RWPE2 (cell line): ENCODE measurements around the gene RBM6.
"Not testable (repeated sequence)": the region's sequence is repeated elsewhere in the genome, so short reads cannot be mapped to it uniquely, and the experiment has no call there.

Experiments used
- ATAC-seq: fragments of 200-7000 bp; cut with Tn5 transposase; 3 replicates; pipeline ENCODE4 v1.9.1; 2021; ENCODE audit warnings: low read depth
- DNase-seq: peaks from one replicate; pipeline ENCODE4 v3.0.0-alpha.2; 2020; ENCODE audit warnings: low spot score
- H3K27ac ChIP-seq: fragments of 450-650 bp; 2 replicates; pipeline ENCODE4 v1.5.1; 2017; ENCODE audit warnings: mild to moderate bottlenecking; ENCODE audit not compliant: poor library complexity, severe bottlenecking
- H3K27me3 ChIP-seq: fragments of 250-450 bp; sonication (Bioruptor Pico); 2 replicates; pipeline ENCODE4 v1.5.1; 2021; ENCODE audit warnings: mild to moderate bottlenecking, moderate library complexity; ENCODE audit not compliant: insufficient read depth, poor library complexity, severe bottlenecking
- H3K36me3 ChIP-seq: fragments of 250-450 bp; sonication (Bioruptor Pico); 2 replicates; pipeline ENCODE4 v1.5.1; 2020; ENCODE audit warnings: low read depth, mild to moderate bottlenecking, moderate library complexity
- H3K4me1 ChIP-seq: fragments of 250-450 bp; sonication (Bioruptor Pico); 2 replicates; pipeline ENCODE4 v1.5.1; 2021; ENCODE audit warnings: mild to moderate bottlenecking, moderate library complexity; ENCODE audit not compliant: insufficient read depth, poor library complexity, severe bottlenecking
- H3K4me3 ChIP-seq: fragments of 250-450 bp; sonication (Bioruptor Pico); 2 replicates; pipeline ENCODE4 v1.5.1; 2021; ENCODE audit warnings: mild to moderate bottlenecking, moderate library complexity; ENCODE audit not compliant: severe bottlenecking
- H3K9me3 ChIP-seq: fragments of 250-450 bp; sonication (Bioruptor Pico); 2 replicates; pipeline ENCODE4 v1.5.1; 2021; ENCODE audit warnings: mild to moderate bottlenecking, moderate library complexity; ENCODE audit not compliant: severe bottlenecking
- CTCF ChIP-seq: fragments of 450-650 bp; IDR thresholded peaks from one replicate; pipeline ENCODE4 v1.5.1; 2017; ENCODE audit warnings: mild to moderate bottlenecking, moderate library complexity; ENCODE audit not compliant: poor library complexity, severe bottlenecking

The RBM6 gene

GRCh38 chr3:50050361-50050760 is 110.4 kb downstream of the RBM6 start:
- no peaks in the 10 kb centered on the region for H3K27me3 ChIP-seq
- no peaks in the 10 kb centered on the region for H3K4me1 ChIP-seq
- peaks cover 44% of the 10 kb centered on the region for H3K36me3 ChIP-seq
- no peak for TF ChIP-seq CTCF
- H3K9me3 ChIP-seq: no peaks in the 10 kb centered on the region
- no peak for DNase-seq
- H3K4me3 ChIP-seq: no peak overlapping the region
- no peak for ATAC-seq
- no peak overlapping the region for H3K27ac ChIP-seq

DNA sequence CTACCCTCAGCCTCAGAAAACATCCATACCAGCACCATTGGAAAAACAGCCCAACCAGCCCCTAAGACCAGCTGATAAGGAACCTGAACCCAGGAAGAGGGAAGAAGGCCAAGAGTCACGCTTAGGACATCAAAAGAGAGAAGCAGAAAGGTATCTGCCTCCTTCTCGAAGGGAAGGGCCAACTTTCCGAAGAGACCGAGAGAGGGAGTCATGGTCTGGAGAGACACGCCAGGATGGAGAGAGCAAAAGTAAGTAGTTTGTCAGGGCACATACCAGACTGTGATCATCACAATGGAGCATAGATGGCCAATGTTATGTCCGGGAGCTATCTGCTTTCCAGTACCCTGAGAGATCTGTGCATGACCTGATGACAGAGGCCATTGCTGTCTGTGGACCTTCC is 117.8 kb downstream of the RBM6 start:
- no peaks in the 10 kb centered on the region for H3K27me3 ChIP-seq
- no peak overlapping the region for H3K4me3 ChIP-seq
- H3K36me3 ChIP-seq: peaks cover 61% of the 10 kb centered on the region
- ATAC-seq (no peak), DNase-seq (no peak)
- H3K9me3 ChIP-seq: no peaks in the 10 kb centered on the region
- H3K27ac ChIP-seq: no peak overlapping the region
- TF ChIP-seq CTCF: no peak
- no peaks in the 10 kb centered on the region for H3K4me1 ChIP-seq

DNA sequence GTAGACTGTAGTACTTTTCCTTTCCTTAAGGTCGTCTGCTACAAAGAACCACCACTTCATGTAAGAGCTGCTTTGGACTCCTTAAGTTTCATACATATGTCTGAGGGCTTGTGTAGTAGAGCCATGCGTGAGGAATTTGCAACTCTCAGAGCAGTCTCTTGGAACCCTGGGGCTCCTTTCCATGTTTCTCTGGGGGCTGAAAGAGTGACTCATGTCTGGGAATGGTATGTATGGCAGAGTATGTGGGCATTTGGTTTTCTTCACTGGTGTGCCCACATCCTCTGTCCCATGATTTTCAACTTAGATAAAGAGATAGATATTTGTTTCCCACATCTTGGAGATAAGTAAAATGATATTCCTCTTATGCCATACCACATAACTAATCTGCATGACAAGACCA is 128.2 kb downstream of the RBM6 start:
- H3K36me3 ChIP-seq: peaks cover 88% of the 10 kb centered on the region
- no peak overlapping the region for H3K4me3 ChIP-seq
- no peaks in the 10 kb centered on the region for H3K4me1 ChIP-seq
- H3K27ac ChIP-seq: no peak overlapping the region
- no peaks in the 10 kb centered on the region for H3K27me3 ChIP-seq
- no peaks in the 10 kb centered on the region for H3K9me3 ChIP-seq
- DNase-seq (no peak), ATAC-seq (peak; percentile 12; the same call in 1 of the 3 replicates)
- TF ChIP-seq CTCF: no peak

DNA sequence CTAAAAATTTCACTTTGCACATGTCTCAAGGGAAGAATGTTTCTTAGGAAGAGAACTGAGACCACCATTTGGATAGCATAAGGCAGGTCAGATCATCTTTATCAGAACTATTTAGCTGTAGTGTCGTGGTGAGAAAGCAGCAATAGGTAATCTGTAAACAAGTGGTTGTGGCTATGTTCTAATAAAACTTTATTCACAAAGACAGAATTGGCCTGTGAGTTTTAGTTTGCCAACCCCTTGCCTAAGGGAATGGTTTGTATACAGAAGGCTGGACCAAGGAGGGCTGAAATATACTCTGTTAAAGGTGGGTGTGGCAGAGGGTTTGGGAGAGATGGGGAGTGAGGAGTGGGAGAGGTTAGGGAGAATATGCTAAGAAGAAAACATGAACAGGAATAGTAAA is 138.1 kb downstream of the RBM6 start:
- H3K27ac ChIP-seq: no peak overlapping the region
- H3K9me3 ChIP-seq: no peaks in the 10 kb centered on the region
- H3K4me1 ChIP-seq: no peaks in the 10 kb centered on the region
- peaks cover 26% of the 10 kb centered on the region for H3K36me3 ChIP-seq
- no peaks in the 10 kb centered on the region for H3K27me3 ChIP-seq
- ATAC-seq (no peak), DNase-seq (no peak)
- H3K4me3 ChIP-seq: no peak overlapping the region
- TF ChIP-seq CTCF: no peak

GRCh38 chr3:50078622-50079021 is 138.7 kb downstream of the RBM6 start:
- no peak for TF ChIP-seq CTCF
- Histone ChIP-seq H3K4me1 (no peaks in the 10 kb centered on the region), H3K27me3 (no peaks in the 10 kb centered on the region), H3K36me3 (peaks cover 22% of the 10 kb centered on the region), H3K9me3 (no peaks in the 10 kb centered on the region), H3K4me3 (no peak overlapping the region), H3K27ac (no peak overlapping the region)
- DNase-seq (no peak), ATAC-seq (0 out of 3 replicates have a peak, but pooled peaks have one; percentile 23)

GRCh38 chr3:50084951-50085350 is 145.0 kb downstream of the RBM6 start:
- not testable (repeated sequence) for H3K4me1 ChIP-seq, H3K4me3 ChIP-seq, ATAC-seq, H3K9me3 ChIP-seq, H3K27me3 ChIP-seq, H3K27ac ChIP-seq, DNase-seq, H3K36me3 ChIP-seq
